Ovary (tissue), 3 donors: Measurements from ENCODE around the gene ASB16.

Experiments used
- CTCF ChIP-seq, 3 donors: fragments of 450-650 bp in 2 of 3; fragments of 200-600 bp in 1 of 3; IDR thresholded peaks; one replicate each; pipeline versions ENCODE4 v1.5.1 to v1.8.0; 2016 to 2022; ENCODE audit warnings: antibody characterized with exemption in 3 of 3, mild to moderate bottlenecking in 1 of 3
- EP300 ChIP-seq: sonication (generic); formaldehyde crosslinking; IDR thresholded peaks from one replicate; pipeline ENCODE4 v1.6.1; 2017; ENCODE audit warnings: antibody characterized with exemption
- POLR2A ChIP-seq: fragments of 450-650 bp; IDR thresholded peaks from one replicate; pipeline ENCODE4 v1.6.1; 2017; ENCODE audit warnings: antibody characterized with exemption, mild to moderate bottlenecking, moderate library complexity
- donor health status: DM: no; HTN: no; CAD: no.

DNA sequence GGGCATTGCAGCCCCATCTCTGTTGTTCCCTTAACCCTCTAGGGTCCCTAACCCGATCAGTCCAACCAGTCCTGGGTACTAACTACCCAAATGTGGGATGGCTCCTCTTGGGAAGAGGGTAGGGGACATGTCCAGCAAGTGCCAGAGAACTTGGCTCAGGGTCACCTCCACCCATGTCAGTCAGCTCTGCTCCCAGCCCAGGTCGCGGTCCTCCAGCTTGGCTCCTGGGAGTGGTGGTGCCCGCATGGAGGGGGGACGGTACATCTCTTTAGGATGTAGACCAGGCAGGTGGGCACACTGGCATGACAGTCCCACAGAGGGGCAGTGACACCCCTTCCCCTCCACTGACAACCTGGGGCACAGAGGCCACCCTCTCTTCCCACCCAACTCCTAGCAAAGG is 22.2 kb downstream of the ASB16 start:
- TF ChIP-seq CTCF (IDR thresholded peaks at IDR 0.05) (no peak), POLR2A (no peak), EP300 (no peak)
